Thyroid gland (tissue), 4 donors: ENCODE data around the gene NUDT14.

Experiments
- CTCF ChIP-seq, 6 experiments: fragments of 200-600 bp in 3 of 6; fragments of 450-650 bp in 3 of 6; sonication (generic) in 3 of 6; IDR thresholded peaks; one replicate each; pipeline ENCODE4 v1.5.1; 2016 to 2019; ENCODE audit warnings: antibody characterized with exemption in 6 of 6, mild to moderate bottlenecking in 2 of 6, inconsistent platforms in 1 of 6, moderate library complexity in 1 of 6
- POLR2A ChIP-seq, 2 donors: fragments of 450-650 bp; IDR thresholded peaks; one replicate each; pipeline ENCODE4 v1.6.1; 2017; ENCODE audit warnings: antibody characterized with exemption in 2 of 2, mild to moderate bottlenecking in 2 of 2, moderate library complexity in 1 of 2

- no peak for TF ChIP-seq CTCF (IDR thresholded peaks at IDR 0.05)
- TF ChIP-seq POLR2A (IDR thresholded peaks at IDR 0.05), result no peak
These were observed 26.6 kb downstream of the NUDT14 start for GRCh38 chr14:105154476-105154871.
